Panc1 (cell line): Measurements from ENCODE around the gene TOP1. TPM values are rescaled to one million over a fixed set of nuclear protein-coding genes. Genes with fewer than 3 reads are reported as not detected.
A peak's percentile ranks its signal among the peaks of the same experiment; 100 is the strongest.

Experiments used
- ATAC-seq: fragments of 200-7000 bp; cut with Tn5 transposase; 2 replicates; pipeline ENCODE4 v1.9.1; 2020; ENCODE audit warnings: mild to moderate bottlenecking, moderate library complexity
- BruUV-seq: library from RNA; stranded (reverse); fragments of 400-500 nt; replicated peaks from 2 replicates; lab custom pipeline; 2021; lab: Mats Ljungman, UMichigan
- CTCF ChIA-PET: fragments of 300-600 bp; sonication (Branson Sonifier 250); formaldehyde crosslinking; loops from one replicate; lab custom pipeline; 2022; ENCODE audit warnings: antibody characterized with exemption; lab: Charles Lee
- POLR2A ChIA-PET: fragments of 300-600 bp; sonication (Branson Sonifier 250); formaldehyde crosslinking; loops from one replicate; lab custom pipeline; 2022; ENCODE audit warnings: antibody characterized with exemption; lab: Charles Lee
- DNase-seq: peaks from one replicate; pipeline ENCODE4 v3.0.0-alpha.2; 2010; ENCODE audit warnings: low read depth, low spot score
- H3K27ac ChIP-seq: 2 replicates; pipeline ENCODE4 v1.5.1; 2011; ENCODE audit warnings: mild to moderate bottlenecking, low read length, inconsistent platforms
- H3K27me3 ChIP-seq: fragments of 200-500 bp; sonication (Bioruptor generic); 2 replicates; pipeline ENCODE4 v1.6.0; 2014; ENCODE audit warnings: low read length, inconsistent platforms; ENCODE audit not compliant: control insufficient read depth, insufficient read depth
- H3K36me3 ChIP-seq: fragments of 200-500 bp; sonication (Bioruptor generic); 2 replicates; pipeline ENCODE4 v1.5.1; 2014; ENCODE audit warnings: inconsistent platforms, mild to moderate bottlenecking, low read length, moderate library complexity; ENCODE audit not compliant: control insufficient read depth, insufficient read depth
- H3K4me1 ChIP-seq: 2 replicates; pipeline ENCODE4 v1.5.1; 2011; ENCODE audit warnings: inconsistent platforms, mild to moderate bottlenecking, low read length, moderate library complexity; ENCODE audit not compliant: control insufficient read depth, insufficient read depth
- H3K4me3 ChIP-seq, 2 experiments: 2 replicates each; pipeline ENCODE4 v1.5.1; 2011 to 2012; ENCODE audit warnings: low read depth in 2 of 2, low read length in 2 of 2, mild to moderate bottlenecking in 2 of 2, inconsistent platforms in 1 of 2, moderate library complexity in 1 of 2
- H3K9me3 ChIP-seq: fragments of 200-500 bp; sonication (Bioruptor generic); 2 replicates; pipeline ENCODE4 v1.5.1; 2014; ENCODE audit warnings: low read depth, mild to moderate bottlenecking, inconsistent platforms, low read length, moderate library complexity; ENCODE audit not compliant: control insufficient read depth, insufficient read depth
- POLR2AphosphoS5 ChIP-seq: IDR thresholded peaks from 2 replicates; pipeline ENCODE4 v1.6.1; 2012; ENCODE audit warnings: mild to moderate bottlenecking, low read depth, low read length, moderate library complexity
- SIN3A ChIP-seq: IDR thresholded peaks from 2 replicates; pipeline ENCODE4 v1.6.1; 2012; ENCODE audit warnings: low read depth, mild to moderate bottlenecking, low read length, moderate library complexity, borderline replicate concordance; ENCODE audit not compliant: insufficient read depth
- TCF7L2 ChIP-seq: IDR thresholded peaks from 2 replicates; pipeline ENCODE4 v1.6.1; 2011; ENCODE audit warnings: mild to moderate bottlenecking, low read depth, low read length, inconsistent platforms
- in situ Hi-C: cut with HindIII; loops from 2 replicates; pipeline ENCODE4 v1.10.0; 2016; ENCODE audit warnings: low sequenced_read_pairs, low pct_unique_long_range_greater_than_20kb
- intact Hi-C: fragments of 100-400 bp; cut with micrococcal nuclease; formaldehyde crosslinking; loops from one replicate; pipeline ENCODE4 v1.10.0; 2022; ENCODE audit not compliant: unreplicated experiment
- total RNA-seq: library from RNA; stranded (reverse); gene quantifications from one replicate; pipeline ENCODE4 v1.2.1, GENCODE V29; 2021; ENCODE audit not compliant: unreplicated experiment
- TF ChIP-seq, protein P1 (sequence below), 2 experiments: IDR thresholded peaks; 2 replicates each; pipeline ENCODE4 v1.6.1; 2011 to 2012; ENCODE audit warnings: low read depth in 2 of 2, control low read depth in 1 of 2, low read length in 1 of 2, mild to moderate bottlenecking in 1 of 2, moderate library complexity in 1 of 2; ENCODE audit not compliant: insufficient read depth in 1 of 2
- TF ChIP-seq, protein P2 (sequence below): fragments of 450-650 bp; IDR thresholded peaks from 2 replicates; pipeline ENCODE4 v1.5.1; 2017; ENCODE audit warnings: mild to moderate bottlenecking

The TOP1 gene
- total RNA-seq, 1 experiment from 2014 or later: 65.2 TPM

DNA sequence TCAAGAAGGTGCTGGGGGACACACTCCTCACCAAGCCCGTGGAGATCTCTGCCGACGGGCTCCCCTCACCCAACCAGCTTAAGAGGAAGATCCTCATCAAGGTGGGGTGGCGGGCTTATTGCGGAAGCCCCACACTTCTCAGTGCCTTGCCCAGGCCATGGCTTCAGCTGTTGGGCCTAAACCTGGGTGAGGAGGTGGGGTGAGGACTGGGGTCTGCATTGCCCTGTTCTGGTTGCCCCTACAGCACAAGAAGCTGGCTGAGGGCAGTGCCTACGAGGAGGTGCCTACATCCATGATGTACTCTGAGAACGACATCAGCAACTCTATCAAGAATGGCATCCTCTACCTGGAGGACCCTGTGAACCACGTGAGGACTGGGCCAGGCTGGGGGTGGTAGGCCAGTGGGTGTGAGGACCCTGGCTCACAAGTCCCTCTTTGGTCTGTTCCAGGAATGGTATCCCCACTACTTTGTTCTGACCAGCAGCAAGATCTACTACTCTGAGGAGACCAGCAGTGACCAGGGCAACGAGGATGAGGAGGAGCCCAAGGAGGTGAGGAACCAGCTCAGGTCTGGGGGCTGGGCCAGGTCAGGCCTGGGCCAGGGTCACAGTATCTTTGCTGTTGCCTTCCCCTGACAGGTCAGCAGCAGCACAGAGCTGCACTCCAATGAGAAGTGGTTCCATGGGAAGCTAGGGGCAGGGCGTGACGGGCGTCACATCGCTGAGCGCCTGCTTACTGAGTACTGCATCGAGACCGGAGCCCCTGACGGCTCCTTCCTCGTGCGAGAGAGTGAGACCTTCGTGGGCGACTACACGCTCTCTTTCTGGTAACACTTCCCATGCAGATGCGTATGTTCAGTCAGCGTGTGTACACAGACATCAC is 136.6 kb downstream of the TOP1 start:
- BruUV-seq: no TSS peak
- POLR2A ChIA-PET: no interaction called here
- no peak for ATAC-seq

DNA sequence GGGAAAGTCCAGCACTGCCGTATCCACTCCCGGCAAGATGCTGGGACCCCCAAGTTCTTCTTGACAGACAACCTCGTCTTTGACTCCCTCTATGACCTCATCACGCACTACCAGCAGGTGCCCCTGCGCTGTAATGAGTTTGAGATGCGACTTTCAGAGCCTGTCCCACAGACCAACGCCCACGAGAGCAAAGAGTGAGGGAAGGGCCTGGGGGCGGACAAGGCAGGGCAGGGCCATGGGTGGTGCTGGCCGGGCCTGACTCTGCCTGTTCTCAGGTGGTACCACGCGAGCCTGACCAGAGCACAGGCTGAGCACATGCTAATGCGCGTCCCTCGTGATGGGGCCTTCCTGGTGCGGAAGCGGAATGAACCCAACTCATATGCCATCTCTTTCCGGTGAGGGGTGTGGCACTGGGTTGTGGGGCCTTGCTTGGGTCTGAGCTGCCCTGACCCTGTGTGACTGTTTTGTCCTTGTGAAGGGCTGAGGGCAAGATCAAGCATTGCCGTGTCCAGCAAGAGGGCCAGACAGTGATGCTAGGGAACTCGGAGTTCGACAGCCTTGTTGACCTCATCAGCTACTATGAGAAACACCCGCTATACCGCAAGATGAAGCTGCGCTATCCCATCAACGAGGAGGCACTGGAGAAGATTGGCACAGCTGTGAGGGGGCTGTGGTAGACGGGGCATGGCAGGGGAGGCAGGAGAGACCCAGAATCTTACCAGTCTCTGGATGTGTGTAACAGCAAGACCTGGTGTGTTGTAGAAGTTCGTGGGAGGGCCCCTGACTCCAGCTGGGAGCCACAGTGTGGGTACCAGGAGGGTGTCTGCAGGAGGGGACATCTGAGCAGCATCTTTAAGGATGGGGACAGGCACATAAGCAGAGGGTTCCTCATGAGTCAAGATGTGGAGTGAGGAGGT is 137.8 kb downstream of the TOP1 start:
- POLR2A ChIA-PET: no interaction called here

More for the DNA sequence above, 136.6 kb downstream of the TOP1 start:
- Histone ChIP-seq H3K4me1 (no peaks in the 10 kb centered on the region), H3K27ac (no peak overlapping the region), H3K9me3 (no peaks in the 10 kb centered on the region), H3K27me3 (no peaks in the 10 kb centered on the region), H3K36me3 (no peaks in the 10 kb centered on the region; the same call in 1 of the 2 replicates), H3K4me3 (no peak overlapping the region)
- CTCF ChIA-PET: no interaction called here
- no peak for TF ChIP-seq TCF7L2
- no peak for TF ChIP-seq SIN3A
- TF ChIP-seq, protein P1, sequence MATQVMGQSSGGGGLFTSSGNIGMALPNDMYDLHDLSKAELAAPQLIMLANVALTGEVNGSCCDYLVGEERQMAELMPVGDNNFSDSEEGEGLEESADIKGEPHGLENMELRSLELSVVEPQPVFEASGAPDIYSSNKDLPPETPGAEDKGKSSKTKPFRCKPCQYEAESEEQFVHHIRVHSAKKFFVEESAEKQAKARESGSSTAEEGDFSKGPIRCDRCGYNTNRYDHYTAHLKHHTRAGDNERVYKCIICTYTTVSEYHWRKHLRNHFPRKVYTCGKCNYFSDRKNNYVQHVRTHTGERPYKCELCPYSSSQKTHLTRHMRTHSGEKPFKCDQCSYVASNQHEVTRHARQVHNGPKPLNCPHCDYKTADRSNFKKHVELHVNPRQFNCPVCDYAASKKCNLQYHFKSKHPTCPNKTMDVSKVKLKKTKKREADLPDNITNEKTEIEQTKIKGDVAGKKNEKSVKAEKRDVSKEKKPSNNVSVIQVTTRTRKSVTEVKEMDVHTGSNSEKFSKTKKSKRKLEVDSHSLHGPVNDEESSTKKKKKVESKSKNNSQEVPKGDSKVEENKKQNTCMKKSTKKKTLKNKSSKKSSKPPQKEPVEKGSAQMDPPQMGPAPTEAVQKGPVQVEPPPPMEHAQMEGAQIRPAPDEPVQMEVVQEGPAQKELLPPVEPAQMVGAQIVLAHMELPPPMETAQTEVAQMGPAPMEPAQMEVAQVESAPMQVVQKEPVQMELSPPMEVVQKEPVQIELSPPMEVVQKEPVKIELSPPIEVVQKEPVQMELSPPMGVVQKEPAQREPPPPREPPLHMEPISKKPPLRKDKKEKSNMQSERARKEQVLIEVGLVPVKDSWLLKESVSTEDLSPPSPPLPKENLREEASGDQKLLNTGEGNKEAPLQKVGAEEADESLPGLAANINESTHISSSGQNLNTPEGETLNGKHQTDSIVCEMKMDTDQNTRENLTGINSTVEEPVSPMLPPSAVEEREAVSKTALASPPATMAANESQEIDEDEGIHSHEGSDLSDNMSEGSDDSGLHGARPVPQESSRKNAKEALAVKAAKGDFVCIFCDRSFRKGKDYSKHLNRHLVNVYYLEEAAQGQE (IDR thresholded peaks at IDR 0.05; ENCODE audit: insufficient read depth in 1 of 2, low read depth in 2 of 2, low read length in 1 of 2): no peak
- TF ChIP-seq, protein P2, sequence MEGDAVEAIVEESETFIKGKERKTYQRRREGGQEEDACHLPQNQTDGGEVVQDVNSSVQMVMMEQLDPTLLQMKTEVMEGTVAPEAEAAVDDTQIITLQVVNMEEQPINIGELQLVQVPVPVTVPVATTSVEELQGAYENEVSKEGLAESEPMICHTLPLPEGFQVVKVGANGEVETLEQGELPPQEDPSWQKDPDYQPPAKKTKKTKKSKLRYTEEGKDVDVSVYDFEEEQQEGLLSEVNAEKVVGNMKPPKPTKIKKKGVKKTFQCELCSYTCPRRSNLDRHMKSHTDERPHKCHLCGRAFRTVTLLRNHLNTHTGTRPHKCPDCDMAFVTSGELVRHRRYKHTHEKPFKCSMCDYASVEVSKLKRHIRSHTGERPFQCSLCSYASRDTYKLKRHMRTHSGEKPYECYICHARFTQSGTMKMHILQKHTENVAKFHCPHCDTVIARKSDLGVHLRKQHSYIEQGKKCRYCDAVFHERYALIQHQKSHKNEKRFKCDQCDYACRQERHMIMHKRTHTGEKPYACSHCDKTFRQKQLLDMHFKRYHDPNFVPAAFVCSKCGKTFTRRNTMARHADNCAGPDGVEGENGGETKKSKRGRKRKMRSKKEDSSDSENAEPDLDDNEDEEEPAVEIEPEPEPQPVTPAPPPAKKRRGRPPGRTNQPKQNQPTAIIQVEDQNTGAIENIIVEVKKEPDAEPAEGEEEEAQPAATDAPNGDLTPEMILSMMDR: no peak
- TF ChIP-seq POLR2AphosphoS5: no peak
- in situ Hi-C loops (no loop called here), intact Hi-C loops (no loop called here)
- DNase-seq: no peak

More for the DNA sequence above, 137.8 kb downstream of the TOP1 start:
- no peak overlapping the region for H3K27ac ChIP-seq
- ATAC-seq: no peak
- H3K4me1 ChIP-seq: no peaks in the 10 kb centered on the region
- no peaks in the 10 kb centered on the region for H3K27me3 ChIP-seq
- TSS peak; percentile 63 for BruUV-seq
- no peak for DNase-seq
- CTCF ChIA-PET: no interaction called here
- no peak overlapping the region for H3K4me3 ChIP-seq
- no peaks in the 10 kb centered on the region for H3K9me3 ChIP-seq
- in situ Hi-C loops (no loop called here), intact Hi-C loops (no loop called here)
- TF ChIP-seq, protein P1 (IDR thresholded peaks at IDR 0.05; ENCODE audit: insufficient read depth in 1 of 2, low read depth in 2 of 2, low read length in 1 of 2): no peak
- TF ChIP-seq POLR2AphosphoS5 (no peak), TCF7L2 (no peak), SIN3A (no peak)
- TF ChIP-seq, protein P2: no peak
- no peaks in the 10 kb centered on the region; the same call in 1 of the 2 replicates for H3K36me3 ChIP-seq
